Measurements from ENCODE around the gene ASXL1.

ASXL1 gene

DNA sequence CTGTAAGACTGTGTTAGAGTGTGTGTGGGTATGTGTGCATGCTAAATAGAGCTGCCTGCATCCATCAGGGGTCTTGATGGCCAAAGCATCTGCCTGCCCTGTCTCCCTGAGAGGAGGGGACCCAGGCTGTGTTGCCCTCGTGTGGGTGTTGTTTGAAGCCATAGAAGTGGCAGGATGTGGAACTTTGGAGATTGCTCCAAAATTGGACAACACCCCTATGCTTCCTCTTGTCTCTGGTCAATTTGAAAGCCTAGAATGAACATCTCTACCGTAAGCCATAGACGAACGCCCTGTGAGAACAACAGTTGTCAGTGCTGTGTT lies 82.6 kb downstream of the ASXL1 start:
- DNase-seq (ENCODE audit: low read depth) = no peak

DNA sequence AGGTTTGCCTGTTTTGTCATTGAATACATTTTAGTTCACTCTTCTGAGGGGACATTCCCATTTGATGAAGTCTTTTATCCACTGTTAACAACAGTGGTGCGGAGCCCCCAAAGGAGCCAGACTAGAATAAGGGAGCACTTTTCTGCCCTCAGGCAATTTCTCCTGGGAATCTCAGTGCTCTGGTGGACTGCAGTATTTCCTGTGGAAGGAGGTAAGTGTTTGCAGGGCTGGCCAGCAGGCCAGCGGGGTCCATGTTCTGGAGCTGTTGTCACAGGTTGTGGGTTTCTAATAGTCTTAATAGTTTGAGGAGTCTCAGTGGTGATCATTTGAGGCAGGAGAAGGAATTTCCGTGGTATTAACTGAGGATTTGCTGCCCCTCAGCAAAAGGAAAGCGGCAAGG lies 83.5 kb downstream of the ASXL1 start:
- no peak for DNase-seq (ENCODE audit: low read depth)

DNA sequence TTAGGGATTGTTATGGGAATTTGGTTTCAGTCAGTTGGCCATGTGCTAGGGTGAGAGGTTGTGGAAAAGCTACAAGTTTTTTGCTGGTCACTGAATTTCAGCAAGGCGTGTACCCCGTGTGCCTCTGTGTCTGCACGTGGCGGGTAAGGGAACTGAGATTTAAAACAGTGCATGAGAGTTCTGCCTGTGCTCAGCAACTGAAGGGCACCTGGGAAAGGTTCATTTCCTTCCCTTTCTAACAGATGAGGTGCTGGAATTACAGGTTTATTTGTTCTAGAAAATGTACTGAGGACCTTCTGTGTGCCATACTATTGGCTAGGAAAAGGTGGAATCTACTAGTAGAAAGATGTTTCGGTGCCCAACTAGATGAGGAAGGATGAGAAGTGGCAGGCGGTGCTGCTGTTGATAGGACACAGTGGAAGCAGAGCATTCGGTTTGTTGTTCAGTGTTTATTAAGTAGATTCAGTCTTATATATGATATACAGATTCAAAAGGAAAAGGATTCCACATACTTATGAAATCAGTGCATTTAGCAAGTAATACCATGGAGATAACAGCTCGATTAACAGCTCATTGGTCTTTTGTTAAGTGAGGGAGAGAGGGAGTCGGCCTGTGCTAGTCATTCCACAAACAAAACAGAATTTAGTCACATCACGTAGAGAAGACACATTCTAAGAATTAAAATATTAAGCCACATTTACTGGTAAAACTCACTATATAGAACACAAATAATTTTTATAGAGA lies 84.7 kb downstream of the ASXL1 start:
- no peak for DNase-seq (ENCODE audit: low read depth)

DNA sequence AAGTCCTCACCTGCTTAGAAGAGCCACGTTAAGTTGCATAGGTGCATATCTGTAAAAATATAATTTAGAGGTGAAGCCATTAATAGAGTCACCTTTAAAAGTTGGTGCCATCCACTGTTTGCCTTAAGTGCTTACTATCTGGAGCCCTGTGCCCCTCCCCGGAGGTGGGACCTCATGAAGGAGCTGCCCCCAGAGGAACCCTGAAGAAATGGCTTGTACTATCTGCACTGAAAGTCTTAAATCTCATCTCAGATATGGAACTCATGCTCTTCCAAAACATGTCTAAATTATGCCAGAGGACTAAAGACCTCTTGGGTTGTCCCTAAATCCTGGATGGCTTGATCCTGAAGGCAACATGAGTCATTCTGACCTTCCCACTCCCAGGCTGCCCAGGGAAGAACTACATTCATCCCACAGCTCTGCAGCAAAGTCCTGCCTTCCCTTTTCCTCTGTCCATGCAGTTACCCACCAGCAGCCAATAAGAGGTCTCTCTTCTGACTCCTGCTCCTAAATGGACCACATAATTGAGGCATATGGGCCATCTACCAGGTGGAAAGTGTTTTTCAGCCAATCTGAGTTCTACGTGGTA lies 85.3 kb downstream of the ASXL1 start:
- DNase-seq (ENCODE audit: low read depth) = no peak

DNA sequence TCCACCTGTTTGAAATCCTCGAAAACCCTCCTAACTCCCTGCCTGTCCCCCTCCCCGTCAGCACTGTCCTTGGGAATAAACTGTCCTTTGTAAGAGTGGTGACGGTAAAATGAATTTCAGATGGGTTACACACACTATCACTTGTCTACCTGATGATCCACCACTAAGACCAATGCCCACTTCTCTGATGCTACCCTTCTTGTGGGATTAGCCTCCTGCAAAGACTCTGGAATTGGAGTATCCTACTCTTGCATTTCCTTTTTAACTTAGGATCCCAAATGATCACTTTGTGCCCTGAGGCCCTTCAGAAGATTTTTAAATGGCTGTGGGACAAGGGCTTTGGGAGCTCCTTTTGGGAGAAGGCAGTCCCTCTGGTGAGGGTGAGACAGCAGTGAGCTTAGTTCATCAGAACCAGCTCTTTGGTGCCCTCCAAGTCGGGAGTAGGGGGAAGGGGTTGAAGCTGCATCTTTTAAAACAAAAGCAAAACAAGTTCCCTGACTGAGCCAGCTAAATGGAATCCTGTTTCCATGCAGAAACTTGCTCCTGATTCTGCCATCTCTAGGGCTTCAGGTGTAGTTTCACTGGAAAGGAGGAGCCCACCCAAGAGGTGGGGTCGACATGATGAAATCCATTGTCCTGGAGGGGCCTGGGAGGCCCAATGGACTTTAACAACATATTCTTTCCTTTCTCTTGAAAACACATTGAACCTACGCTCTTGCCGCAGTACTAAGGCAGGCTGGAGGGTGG lies 86.5 kb downstream of the ASXL1 start:
- DNase-seq (ENCODE audit: low read depth) = no peak

DNA sequence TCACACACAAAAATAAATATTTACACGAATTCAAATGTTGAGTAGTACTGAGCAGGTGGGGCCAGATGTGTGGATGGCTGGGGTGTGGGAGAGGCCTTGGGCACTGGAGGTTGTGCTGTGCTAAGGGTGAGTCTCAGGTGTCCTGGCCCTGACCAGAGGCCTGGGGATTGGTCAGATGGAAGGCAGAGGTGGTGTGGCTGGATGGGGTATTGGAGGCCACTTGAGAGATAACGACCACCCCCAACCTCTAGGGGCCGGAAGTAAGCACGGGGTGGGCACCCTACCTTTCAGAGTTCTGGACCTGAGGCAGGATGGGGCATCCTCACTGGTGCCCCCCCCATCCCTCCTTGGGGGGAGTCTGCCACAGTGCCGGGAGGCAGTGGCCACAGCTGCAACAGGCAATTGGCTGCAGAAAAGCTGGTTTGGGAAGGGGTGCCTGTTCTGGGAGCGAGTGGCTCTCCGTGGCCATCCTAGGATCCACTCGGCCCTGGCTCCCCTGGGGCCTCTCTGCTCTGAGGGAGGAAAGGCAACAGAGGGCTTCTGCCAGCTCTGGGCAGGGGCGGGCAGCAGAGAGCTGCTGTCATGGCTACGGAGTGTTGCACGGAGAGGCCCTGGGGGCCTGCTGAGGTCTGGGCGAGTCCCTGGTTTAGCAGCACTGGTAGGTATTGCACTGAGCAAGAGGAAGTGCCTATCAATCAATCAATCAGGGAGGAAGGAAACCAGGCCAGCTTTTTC lies 87.6 kb downstream of the ASXL1 start:
- no peak for DNase-seq (ENCODE audit: low read depth)

DNA sequence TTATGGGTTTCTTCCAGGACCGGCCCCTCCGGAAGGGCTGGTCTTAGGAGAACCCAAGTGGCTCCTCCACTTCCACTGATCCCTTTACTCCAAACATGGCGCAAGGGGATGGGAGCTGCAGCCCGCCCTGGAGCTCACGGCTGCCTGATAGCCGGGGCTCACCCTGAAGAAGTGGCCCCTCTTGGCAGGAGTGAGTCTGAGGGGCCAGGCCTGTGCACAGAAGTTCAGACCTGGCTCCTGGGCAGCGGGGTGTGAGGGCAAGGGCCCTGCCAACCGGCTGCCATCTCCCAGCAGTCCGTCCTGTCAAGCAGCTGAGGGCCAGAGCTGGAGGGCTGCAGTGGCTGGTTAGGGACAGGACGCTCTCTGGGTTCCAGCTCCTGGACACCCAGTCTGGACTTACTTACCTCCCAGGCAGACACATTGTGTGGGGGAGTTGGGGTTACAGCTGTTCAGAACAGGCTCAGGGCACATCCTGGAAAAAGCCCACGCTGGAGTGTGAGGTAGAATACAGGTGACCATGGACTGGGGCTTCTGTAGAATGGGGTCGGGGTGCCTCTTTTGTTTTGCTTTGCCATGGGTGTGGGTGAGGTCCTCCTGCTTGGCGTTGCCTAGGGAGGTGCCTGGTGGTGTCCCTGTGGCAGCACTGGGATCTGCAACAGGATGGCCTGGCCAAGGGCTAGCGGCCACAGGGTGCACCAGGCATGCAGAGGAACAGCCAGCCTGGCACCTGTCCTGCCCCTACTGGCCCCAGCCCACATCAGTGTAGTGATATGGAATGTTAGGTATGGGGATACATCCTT lies 88.4 kb downstream of the ASXL1 start:
- DNase-seq (ENCODE audit: low read depth) = no peak

DNA sequence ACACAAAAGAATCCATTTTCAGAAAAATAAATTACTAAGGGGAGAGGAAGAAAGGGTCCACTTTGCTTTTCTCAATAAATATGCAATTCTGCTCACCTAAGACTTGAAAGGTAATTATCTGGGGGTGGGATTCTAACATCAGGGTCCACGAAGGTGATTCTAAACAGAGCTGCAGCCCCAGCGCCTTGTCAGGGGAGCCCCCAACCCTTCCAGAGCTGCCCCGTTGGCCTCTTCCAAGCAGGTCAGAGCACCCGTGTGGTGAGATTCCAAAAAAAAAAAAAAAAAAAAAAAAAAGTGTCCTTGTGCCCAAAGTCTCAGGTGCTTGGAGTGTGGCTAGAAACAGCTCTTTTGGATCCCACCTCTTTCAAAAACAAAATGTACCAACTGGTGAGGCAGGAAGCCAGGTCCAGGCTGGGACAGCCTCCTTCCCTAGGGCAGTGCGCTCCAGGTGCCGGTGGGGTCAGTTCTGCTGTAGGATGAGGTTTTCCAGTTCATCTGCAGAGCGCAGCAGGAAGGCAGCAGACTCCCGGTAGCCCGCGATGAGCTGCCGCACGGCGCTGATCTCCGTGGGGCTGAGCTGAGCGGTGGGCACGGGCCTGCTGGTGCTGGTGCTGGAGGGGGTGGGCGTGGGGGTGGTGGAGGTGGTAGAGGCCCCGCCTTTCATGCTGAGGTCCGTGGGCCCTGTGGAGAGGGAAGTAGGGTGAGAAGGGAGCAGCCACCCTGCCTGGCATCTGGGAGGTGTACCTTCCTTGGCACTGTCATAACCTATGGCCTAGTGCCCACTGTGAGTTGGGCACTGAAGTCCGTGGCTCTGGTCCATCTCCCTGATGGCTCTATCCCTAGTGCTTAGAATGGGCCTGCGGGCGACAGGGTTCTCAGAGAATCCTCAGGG lies 89.3 kb downstream of the ASXL1 start:
- DNase-seq (ENCODE audit: low read depth) = no peak

DNA sequence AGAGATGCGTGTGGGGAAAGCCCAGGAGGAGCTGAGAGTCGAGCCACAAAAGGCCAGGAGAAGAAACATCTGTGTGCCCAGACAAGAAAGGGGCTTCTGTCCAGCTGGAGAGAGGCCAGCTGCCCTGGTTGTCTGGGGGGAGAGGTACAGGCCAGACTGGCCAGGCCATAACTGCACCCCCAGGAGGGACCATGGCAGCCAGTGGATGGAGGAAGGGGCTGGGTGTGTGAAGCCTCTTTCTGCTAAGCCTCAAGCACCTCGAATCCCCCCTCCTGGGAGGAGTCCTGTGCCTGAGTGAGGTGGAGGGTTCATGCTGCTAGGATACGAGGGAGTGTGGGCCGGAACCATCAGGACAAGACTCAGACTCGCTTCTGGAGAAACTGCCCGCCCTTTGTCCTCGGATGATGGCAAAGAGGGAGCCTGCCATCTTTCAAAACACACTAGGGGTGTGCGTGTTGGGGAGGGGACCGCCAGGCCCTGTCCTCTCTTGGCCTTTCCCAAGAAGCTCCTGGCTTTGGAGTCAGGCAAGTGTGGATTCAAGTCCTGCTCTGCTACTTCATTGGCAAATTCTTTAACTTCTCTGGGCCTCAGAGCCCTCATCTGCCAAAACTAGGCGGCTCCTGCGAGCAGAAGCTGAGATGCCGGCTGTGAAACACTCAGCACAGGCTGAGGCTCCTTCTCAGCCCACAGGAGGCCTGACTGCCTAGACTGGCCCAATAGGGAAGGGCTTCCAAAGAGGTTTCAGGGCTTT lies 90.3 kb downstream of the ASXL1 start:
- no peak for DNase-seq (ENCODE audit: low read depth)

DNA sequence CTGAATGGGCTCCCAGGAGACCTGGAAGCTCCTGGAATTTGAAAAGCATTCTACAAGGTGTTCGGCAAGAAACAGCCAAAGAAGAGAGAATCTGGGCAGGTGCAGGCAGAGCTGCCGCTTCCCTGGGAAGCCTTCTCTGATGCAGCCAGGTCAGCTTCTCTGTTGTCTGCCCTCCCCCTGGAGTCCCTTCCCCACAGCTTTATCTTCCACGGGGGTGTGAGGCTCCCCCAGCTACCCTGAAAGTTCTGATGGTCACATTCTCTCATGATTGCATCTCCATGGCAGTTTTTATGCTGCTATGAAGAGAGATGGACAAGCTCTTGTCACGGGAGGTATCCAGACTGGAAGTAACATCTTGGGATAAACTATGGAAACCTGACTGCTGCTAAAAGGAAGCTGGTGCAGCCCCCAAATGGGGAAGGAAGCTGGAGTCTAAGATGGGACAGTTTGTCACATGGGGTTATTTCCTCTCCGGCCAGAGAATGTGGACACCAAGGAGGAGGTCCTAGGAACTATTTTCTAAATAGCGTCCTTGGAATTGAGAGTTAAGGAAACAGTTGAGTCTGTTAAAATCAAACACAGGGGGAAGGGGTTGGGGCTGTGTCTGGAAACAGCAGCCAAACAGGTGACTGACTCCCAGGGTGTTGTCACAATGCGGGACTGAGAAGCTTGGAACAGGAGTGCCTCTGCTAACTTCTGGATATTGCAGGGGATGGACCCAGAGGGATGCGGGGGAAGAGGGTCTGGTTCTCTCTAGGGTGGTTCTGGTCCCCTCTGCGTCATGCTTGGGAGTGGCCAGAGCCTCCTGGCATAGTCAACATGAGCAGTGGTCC lies 91.1 kb downstream of the ASXL1 start:
- no peak for DNase-seq (ENCODE audit: low read depth)

DNA sequence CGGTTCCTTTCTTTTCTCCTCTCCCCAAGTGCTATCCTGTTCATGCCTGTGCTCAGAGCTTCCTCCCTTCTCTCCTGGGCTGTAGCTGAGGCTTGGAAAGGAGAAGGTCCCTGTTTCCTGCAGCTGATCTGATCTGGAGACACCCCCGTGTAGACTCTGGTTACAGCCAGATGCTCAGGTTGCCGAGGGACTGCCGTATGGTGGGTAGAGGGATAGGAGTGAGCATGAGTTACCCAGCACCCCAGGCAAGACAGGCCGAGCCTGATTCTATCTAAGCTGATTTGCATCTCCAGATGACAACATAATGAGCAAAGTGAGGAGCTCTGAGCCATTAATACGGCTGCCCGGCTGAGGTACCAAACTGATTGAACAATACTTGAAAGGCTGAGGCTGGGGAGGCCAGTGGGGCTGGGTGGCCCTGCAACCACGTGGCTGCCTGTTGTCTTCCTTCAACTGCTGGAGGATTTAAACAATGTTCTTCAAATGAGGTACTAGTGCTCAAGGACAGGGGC lies 91.8 kb downstream of the ASXL1 start:
- DNase-seq (ENCODE audit: low read depth) = no peak

DNA sequence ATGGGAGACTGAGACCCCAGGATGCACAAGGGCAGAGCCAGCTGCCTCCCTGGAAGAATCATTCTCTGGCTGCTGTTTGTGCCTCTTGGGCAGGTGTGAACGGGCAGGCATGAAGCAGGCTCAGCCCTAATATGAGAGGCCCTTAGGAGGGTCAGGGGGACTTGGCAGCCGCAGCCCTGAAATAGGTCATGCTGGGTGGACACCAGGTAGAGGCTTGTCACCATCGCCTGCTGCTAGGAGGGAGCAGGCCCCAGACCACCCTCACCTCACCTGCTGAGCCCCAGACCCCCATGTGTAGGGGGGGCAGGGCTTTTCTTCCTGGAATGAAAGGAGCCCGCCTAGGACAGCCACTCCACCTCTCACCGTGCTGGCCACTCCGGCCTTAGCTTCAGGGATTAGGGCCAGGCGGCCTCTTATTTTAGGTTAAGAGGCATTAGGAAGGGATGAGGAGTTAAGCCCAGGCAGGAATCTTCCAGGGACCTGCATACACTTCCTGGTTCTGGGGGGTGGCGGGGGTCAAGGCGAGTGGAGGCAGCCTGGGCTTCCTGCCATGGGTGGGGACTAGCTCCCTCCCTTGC lies 92.4 kb downstream of the ASXL1 start:
- no peak for DNase-seq (ENCODE audit: low read depth)

DNA sequence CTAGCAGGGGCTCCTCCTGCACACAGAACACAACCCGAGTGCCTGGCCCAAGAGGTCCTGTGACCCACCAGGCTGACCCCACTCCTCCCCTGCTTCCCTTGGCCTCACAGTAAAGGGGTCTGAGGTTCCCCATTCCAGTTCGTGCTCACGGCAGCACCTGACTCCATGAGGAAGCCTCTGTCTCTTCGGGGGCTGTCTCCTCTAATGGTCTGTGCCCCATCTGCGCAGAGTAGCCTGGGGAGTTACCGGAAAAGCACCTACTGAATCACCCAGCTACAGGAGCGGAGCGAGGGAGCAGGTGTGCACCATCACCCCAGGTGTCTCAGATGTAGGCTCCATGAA lies 93.2 kb downstream of the ASXL1 start:
- no peak for DNase-seq (ENCODE audit: low read depth)

DNA sequence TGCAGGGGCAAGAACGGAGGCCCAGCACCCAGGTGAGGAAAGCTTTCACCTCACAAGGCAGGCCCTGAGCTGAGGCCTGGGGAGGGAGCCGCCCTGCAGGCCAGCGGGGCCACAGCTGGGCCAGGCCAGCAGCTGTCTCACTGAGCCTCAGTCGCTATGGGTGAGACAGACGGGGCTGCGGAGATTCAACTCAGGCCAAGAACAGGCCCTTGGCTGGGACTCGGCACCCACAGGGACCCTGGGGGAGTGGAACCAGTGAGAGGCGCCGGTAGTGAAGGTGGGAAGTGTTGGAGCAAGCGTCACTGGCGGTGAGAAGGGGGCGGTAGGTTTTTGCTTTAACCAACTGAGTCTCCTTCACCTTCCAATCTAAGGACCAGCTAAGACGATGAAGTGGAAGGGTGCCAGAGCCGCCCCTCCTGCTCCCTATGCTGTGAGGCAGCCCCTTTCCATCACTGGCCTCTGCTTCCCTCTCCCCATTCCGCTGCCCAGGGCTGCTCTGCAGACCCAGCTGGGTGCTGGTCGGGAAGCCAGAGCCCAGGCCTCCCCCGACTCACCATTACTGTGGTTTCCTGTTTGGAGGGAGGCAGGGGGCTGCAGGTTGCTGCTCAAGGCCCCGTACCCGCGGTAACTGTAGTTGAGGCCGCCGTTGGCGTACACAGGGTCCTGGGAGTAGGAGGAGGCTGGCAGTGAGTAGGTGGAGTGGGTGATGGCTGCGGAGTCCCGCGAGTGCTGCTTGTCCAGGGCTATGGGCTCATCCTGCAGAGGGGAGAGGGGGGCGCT lies 93.7 kb downstream of the ASXL1 start:
- DNase-seq (ENCODE audit: low read depth) = no peak

DNA sequence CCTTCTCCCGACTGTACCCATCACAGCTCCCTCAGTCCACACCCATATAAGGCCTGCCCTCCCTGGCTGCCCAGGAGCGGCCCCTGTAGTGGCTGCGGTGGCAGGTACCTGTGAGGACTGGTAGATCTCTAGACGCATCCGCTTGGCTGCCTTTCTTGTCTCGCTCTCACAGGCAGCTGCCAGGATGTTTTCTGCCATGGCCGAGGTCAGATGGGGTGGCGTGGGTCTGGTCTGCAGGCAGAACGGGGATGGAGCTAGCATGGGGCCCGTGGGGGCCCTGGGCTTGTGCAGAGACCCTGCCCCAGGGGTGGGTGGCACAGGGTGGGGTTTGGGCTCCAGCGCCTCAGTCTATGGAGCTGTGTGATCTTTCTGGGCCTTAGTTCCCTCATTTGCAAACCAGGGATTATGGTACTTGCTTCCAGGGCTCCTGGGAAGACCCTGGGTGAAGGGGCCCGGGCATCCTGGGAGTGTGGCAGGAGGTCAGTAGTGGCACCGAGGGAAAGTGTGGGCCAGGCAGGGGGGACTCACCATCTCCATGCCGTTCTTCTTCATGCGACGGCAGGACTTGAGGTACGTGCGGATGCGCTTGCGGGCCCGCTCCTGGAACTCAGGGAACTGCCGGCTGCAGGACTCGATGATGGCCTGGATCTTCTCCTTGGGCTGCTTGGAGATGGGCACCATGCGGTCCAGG lies 94.8 kb downstream of the ASXL1 start:
- no peak for DNase-seq (ENCODE audit: low read depth)

DNA sequence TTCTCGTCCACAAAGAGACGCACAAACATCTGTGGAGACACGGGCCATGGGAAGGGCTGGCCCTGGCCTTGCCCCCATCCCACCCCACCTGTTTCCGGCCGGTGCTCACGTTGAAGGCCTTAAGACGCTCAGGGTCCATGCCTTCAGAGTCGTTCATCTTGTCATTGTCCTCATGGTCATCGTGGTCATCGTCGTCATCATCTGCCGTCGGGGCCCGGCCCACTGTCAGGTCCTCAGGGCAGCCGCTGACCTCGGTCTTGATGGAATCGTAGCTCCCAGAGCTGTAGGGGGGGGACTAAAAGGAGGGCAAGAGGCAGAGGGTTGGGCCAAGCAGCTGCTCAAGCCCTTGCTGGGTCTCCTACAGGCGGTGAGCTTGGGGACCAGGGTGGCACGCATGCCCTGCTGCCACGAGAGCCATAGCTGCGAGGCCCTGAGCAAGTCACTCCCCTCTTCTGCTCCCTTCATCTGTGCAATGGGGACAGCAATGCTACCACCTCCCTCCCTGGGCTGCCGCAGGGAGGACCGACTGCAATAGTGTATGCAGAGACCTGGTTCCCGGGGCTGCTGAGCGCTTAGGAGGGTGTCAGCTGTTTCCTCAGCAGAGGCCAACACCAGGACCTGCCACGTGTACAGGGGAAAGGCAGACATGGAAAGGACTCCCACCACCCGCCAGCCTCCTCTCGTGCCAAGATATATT lies 95.5 kb downstream of the ASXL1 start:
- no peak for DNase-seq (ENCODE audit: low read depth)
